Heart left ventricle (tissue), 13 donors: ENCODE measurements around the gene GMPPA.

Experiments used
- CTCF ChIP-seq, 12 donors: fragments of 200-600 bp; sonication (generic) in 4 of 12; IDR thresholded peaks; one replicate each; pipeline versions ENCODE4 v1.5.0 to v1.8.0; 2018 to 2022; ENCODE audit warnings: antibody characterized with exemption in 12 of 12, mild to moderate bottlenecking in 5 of 12
- POLR2A ChIP-seq, 2 donors: fragments of 450-650 bp; IDR thresholded peaks; one replicate each; pipeline ENCODE4 v1.6.1; 2017; ENCODE audit warnings: antibody characterized with exemption in 2 of 2, mild to moderate bottlenecking in 2 of 2, moderate library complexity in 2 of 2
- donor health status: ischemic (EF 13 %, LVEDD 7.1; RV severe dilation, severe dysfunction).
- donor health status: DM: no; HTN: yes; CAD: no.
- donor health status: DM: no; HTN: no; CAD: no.
- donor health status: ischemic (EF 25% LVEDD 6.9; RV normal size, moderate dysfunction).
- donor health status: ischemic (EF 25% LVEDD 5.7; RV mildly dilated, moderate dysfunction).
- donor health status: ischemic (EF 35%, LVEDD 5.7; RV mildly dilated, moderate dysfunction).
- donor health status: nonischemic (EF 11% LVEDD 7.7; RV severe dilation, severe dysfunction).
- donor health status: DM: yes; HTN: yes; CAD: no.
- donor health status: PGD.
- donor health status: ischemic (EF 29% LVEDD 5.4; RV normal size, mild dysfunction).
- donor health status: nonischemic (EF 23%, LVEDD 6.1; RV moderate dilation, normal function).

GRCh38 chr2:219483451-219484342 lies 15.0 kb upstream of the GMPPA start:
- TF ChIP-seq CTCF (IDR thresholded peaks at IDR 0.05) (no peak), POLR2A (IDR thresholded peaks at IDR 0.05) (no peak)
